HepG2 (cell line): ENCODE data around the gene TEX19. TPM values are rescaled to one million over a fixed set of nuclear protein-coding genes. Genes with fewer than 3 reads are reported as not detected.

Source experiments
- ARNT2 ChIP-seq: sonication (generic); formaldehyde crosslinking; IDR thresholded peaks from 2 replicates; pipeline ENCODE4 v1.8.0; 2022; ENCODE audit warnings: mild to moderate bottlenecking, low read depth, missing genetic modification reagents, moderate library complexity
- ERF ChIP-seq: IDR thresholded peaks from 2 replicates; pipeline ENCODE4 v1.6.1; 2018; ENCODE audit warnings: missing biosample characterization, missing genetic modification reagents
- FLYWCH1 ChIP-seq: sonication (generic); formaldehyde crosslinking; IDR thresholded peaks from 2 replicates; pipeline ENCODE4 v1.8.1; 2023; ENCODE audit warnings: mild to moderate bottlenecking, missing genetic modification reagents
- IKZF4 ChIP-seq: sonication (generic); formaldehyde crosslinking; IDR thresholded peaks from 2 replicates; pipeline ENCODE4 v1.5.1; 2020; ENCODE audit warnings: borderline replicate concordance, mild to moderate bottlenecking, low read depth, missing genetic modification reagents; ENCODE audit errors: not compliant biosample characterization
- KDM5B ChIP-seq: sonication (generic); formaldehyde crosslinking; IDR thresholded peaks from 2 replicates; pipeline ENCODE4 v1.4.0; 2020; ENCODE audit warnings: missing genetic modification reagents, mild to moderate bottlenecking, borderline replicate concordance
- KLF12 ChIP-seq: sonication (generic); formaldehyde crosslinking; IDR thresholded peaks from 2 replicates; pipeline ENCODE4 v1.4.0; 2020; ENCODE audit warnings: missing genetic modification reagents, borderline replicate concordance
- MAFF ChIP-seq: IDR thresholded peaks from 2 replicates; pipeline ENCODE4 v1.6.1; 2011; ENCODE audit warnings: low read depth, low read length, improper control_type of control experiment
- MXD3 ChIP-seq: IDR thresholded peaks from 2 replicates; pipeline ENCODE4 v1.6.1; 2016; ENCODE audit warnings: mild to moderate bottlenecking, missing biosample characterization, missing genetic modification reagents
- MYC ChIP-seq: sonication (generic); formaldehyde crosslinking; IDR thresholded peaks from 2 replicates; pipeline ENCODE4 v1.9.0; 2021; ENCODE audit warnings: missing genetic modification reagents, borderline replicate concordance
- NFE2 ChIP-seq: sonication (generic); formaldehyde crosslinking; IDR thresholded peaks from 2 replicates; pipeline ENCODE4 v1.4.0; 2020; ENCODE audit warnings: missing genetic modification reagents
- NONO ChIP-seq, 2 experiments: fragments of 450-650 bp in 1 of 2; sonication (generic) in 1 of 2; formaldehyde crosslinking in 1 of 2; IDR thresholded peaks in 1 of 2; conservative IDR thresholded peaks in 1 of 2; 2 replicates each; pipeline versions ENCODE4 v1.6.1 to v1.8.0; 2017 to 2022; ENCODE audit warnings: mild to moderate bottlenecking in 1 of 2, missing genetic modification reagents in 1 of 2, moderate library complexity in 1 of 2
- NR0B2 ChIP-seq: sonication (generic); formaldehyde crosslinking; IDR thresholded peaks from 2 replicates; pipeline ENCODE4 v1.4.0; 2020; ENCODE audit warnings: mild to moderate bottlenecking, missing genetic modification reagents
- RFX1 ChIP-seq: fragments of 450-650 bp; IDR thresholded peaks from 2 replicates; pipeline ENCODE4 v1.6.1; 2017
- RNF2 ChIP-seq: fragments of 450-650 bp; conservative IDR thresholded peaks from 2 replicates; pipeline ENCODE4 v1.6.1; 2016; ENCODE audit warnings: low read depth
- SAP130 ChIP-seq: IDR thresholded peaks from 2 replicates; pipeline ENCODE4 v1.6.1; 2016; ENCODE audit warnings: low read depth
- SIX1 ChIP-seq: sonication (generic); formaldehyde crosslinking; IDR thresholded peaks from 2 replicates; pipeline ENCODE4 v1.4.0; 2020; ENCODE audit warnings: missing genetic modification reagents, borderline replicate concordance
- TP53 ChIP-seq: sonication (generic); formaldehyde crosslinking; conservative IDR thresholded peaks from 2 replicates; pipeline ENCODE4 v1.4.0; 2020; ENCODE audit warnings: missing genetic modification reagents
- ZBTB10 ChIP-seq: sonication (generic); formaldehyde crosslinking; IDR thresholded peaks from 2 replicates; pipeline ENCODE4 v1.4.0; 2020; ENCODE audit warnings: missing genetic modification reagents, borderline replicate concordance
- ZBTB7A ChIP-seq: sonication (generic); formaldehyde crosslinking; IDR thresholded peaks from 2 replicates; pipeline ENCODE4 v1.8.0; 2022; ENCODE audit warnings: mild to moderate bottlenecking, missing genetic modification reagents
- ZNF225 ChIP-seq: sonication (generic); formaldehyde crosslinking; IDR thresholded peaks from 2 replicates; pipeline ENCODE4 v1.4.0; 2020; ENCODE audit warnings: mild to moderate bottlenecking, missing genetic modification reagents
- ZNF280D ChIP-seq: sonication (generic); formaldehyde crosslinking; IDR thresholded peaks from 2 replicates; pipeline ENCODE4 v1.5.1; 2020; ENCODE audit warnings: mild to moderate bottlenecking, missing genetic modification reagents
- ZNF33B ChIP-seq: sonication (generic); formaldehyde crosslinking; IDR thresholded peaks from 2 replicates; pipeline ENCODE4 v1.5.1; 2020; ENCODE audit warnings: mild to moderate bottlenecking, missing genetic modification reagents
- polyA plus RNA-seq, 8 experiments: library from polyadenylated mRNA; depleted of rRNA in 3 of 8; stranded (reverse) in 7 of 8; unstranded in 1 of 8; fragments of >200 nt; fragmentation: Illumina TruSeq in 4 of 8; extraction: Trizol in 4 of 8; gene quantifications; 2 replicates each; pipeline versions ENCODE4 v1.2.1 to v1.2.3, GENCODE V29; 2011 to 2016; ENCODE audit warnings: low read depth in 4 of 8, missing spikeins in 1 of 8, mixed read lengths in 1 of 8; ENCODE audit not compliant: insufficient read depth in 1 of 8
- total RNA-seq, 5 experiments: library from RNA; depleted of rRNA; stranded (reverse); fragments of >200 nt; fragmentation: Illumina TruSeq; extraction: Trizol; gene quantifications; 2 replicates each; pipeline ENCODE4 v1.2.3, GENCODE V29; 2016; ENCODE audit warnings: low read depth in 1 of 5

The TEX19 gene
- total and polyA plus RNA-seq, 2 of the 13 experiments (the other 11 are each of a cell fraction or from before 2014, with no cell fraction given): 1.3 to 6.0 TPM

GRCh38 chr17:82358465-82359350, at the start of gene TEX19 (continued):
- TF ChIP-seq ZNF33B (CRISPR knock-in tag) (0 out of 2 replicates have a peak, but pooled peaks have one; percentile 65), MYC (CRISPR knock-in tag) (peak; percentile 47; the same call in 1 of the 2 replicates), ZBTB10 (no peak), FLYWCH1 (no peak), RNF2 (peak; percentile 89), NR0B2 (CRISPR knock-in tag) (0 out of 2 replicates have a peak, but pooled peaks have one; percentile 30), RFX1 (no peak), MXD3 (peak; percentile 75), TP53 (CRISPR knock-in tag) (no peak), MAFF (peak; percentile 76), NFE2 (peak; percentile 88), KLF12 (CRISPR knock-in tag) (no peak), ZNF225 (CRISPR knock-in tag) (peak; percentile 81; the same call in 1 of the 2 replicates), ARNT2 (CRISPR knock-in tag) (0 out of 2 replicates have a peak, but pooled peaks have one; percentile 50), SIX1 (CRISPR knock-in tag) (0 out of 2 replicates have a peak, but pooled peaks have one; percentile 3), ZNF280D (no peak), ERF (CRISPR knock-in tag) (peak; percentile 38; the same call in 1 of the 2 replicates), SAP130 (CRISPR knock-in tag) (peak; percentile 36; the same call in 1 of the 2 replicates), ZBTB7A (CRISPR knock-in tag) (no peak), NONO (IDR thresholded peaks at IDR 0.05) (no peak), NONO (CRISPR knock-in tag; conservative IDR thresholded peaks at IDR 0.05) (0 out of 2 replicates have a peak, but pooled peaks have one; percentile 24), IKZF4 (CRISPR knock-in tag) (no peak), KDM5B (CRISPR knock-in tag) (peak; percentile 61; the same call in 1 of the 2 replicates)
